ENCODE measurements around the gene CKB. TPM values are rescaled to one million over a fixed set of nuclear protein-coding genes. Genes with fewer than 3 reads are reported as not detected.
A peak's percentile ranks its signal among the peaks of the same experiment; 100 is the strongest.
"Not testable (repeated sequence)": the region's sequence is repeated elsewhere in the genome, so short reads cannot be mapped to it uniquely, and the experiment has no call there.

The CKB gene
- total RNA-seq, 6 experiments from 2014 or later = 3.6 to 57.1 (median 6.7) TPM

DNA sequence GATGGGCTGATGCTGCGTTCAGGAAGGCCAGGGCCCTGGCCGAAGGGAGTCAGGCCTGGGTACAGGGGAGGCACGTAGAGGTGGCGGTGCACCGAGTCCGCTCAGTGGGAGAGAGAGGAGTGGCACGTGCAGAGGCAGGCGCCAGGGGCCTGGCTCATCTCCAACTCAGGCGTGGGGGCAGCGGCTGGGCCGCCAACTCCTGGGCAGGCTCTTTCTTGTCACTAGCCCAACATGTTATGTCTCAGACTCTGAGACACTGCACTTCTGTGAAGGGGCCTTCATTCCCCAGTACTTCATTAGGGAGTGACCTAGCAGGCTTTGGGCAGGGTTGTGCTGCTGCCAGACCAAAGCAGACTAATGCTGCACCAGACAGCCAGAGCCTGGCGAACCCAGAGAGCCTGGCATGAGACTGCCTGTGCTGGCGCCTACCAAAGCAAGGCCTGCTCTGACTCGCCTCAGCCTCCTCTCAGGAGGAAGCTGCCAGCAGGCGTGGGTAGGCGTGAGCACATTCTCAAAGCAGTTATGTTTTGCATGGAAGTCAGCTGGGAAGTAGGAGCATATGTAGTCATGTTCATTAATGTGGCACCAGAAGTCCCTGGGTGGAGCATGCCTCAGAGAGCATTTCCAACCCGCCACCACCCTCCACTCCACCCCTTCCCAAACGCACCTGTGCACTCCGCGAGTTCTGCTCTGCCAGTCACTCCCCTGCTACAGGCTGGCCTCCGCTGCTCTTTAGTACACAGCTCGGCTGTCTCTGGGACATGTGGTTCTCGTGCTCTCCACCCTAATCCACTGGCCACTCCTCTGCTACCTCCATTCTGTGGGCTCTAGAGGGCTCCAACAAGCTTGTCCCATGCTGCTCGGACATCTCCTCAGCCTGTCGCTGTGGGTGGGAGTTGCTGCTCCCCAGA lies 9.7 kb downstream of the CKB start:
- TF ChIP-seq CTCF (IDR thresholded peaks at IDR 0.05) (no peak), POLR2A (IDR thresholded peaks at IDR 0.05) (no peak)
- intact Hi-C loops (cut with DNase I) = no loop called here
- peak in 1 of 3 donors; percentile 46 for DNase-seq

GRCh38 chr14:103512180-103512579 lies 10.4 kb downstream of the CKB start:
- H3K9me3 ChIP-seq; H3K36me3 ChIP-seq; H3K4me3 ChIP-seq; ATAC-seq; H3K27ac ChIP-seq; H3K4me1 ChIP-seq; intact Hi-C loops (cut with DNase I); H3K27me3 ChIP-seq: not testable (repeated sequence)
- 100% methylated on average over 3 of the region's 8 CpGs for WGBS (ENCODE audit: insufficient coverage, low coverage, low lambda C conversion rate, missing lambda C conversion rate)
- peak in 1 of 3 donors; percentile 14 for DNase-seq

More for the DNA sequence above, 9.7 kb downstream of the CKB start:
- Histone ChIP-seq H3K4me1 (peaks cover 0 to 4% (median 0%) of the 10 kb centered on the region in 4 donors), H3K27me3 (no peaks in the 10 kb centered on the region), H3K9me3 (no peaks in the 10 kb centered on the region), H3K4me3 (no peak overlapping the region), H3K36me3 (peaks cover 0 to 5% (median 0%) of the 10 kb centered on the region in 4 donors), H3K27ac (no peak overlapping the region)
- ATAC-seq = peak in 2 of 4 donors; percentile 13 to 23
- 76% methylated on average over 3 of the region's 25 CpGs for WGBS (ENCODE audit: insufficient coverage, low coverage, low lambda C conversion rate, missing lambda C conversion rate)

- Histone ChIP-seq H3K27me3 (no peaks in the 10 kb centered on the region), H3K27ac (no peak overlapping the region), H3K4me3 (no peak overlapping the region), H3K36me3 (peaks cover 0 to 5% (median 0%) of the 10 kb centered on the region in 4 donors), H3K9me3 (no peaks in the 10 kb centered on the region), H3K4me1 (peaks cover 0 to 4% (median 0%) of the 10 kb centered on the region in 4 donors)
- 93% methylated on average over 4 of the region's 26 CpGs for WGBS (ENCODE audit: insufficient coverage, low coverage, low lambda C conversion rate, missing lambda C conversion rate)
- DNase-seq = peak in 1 of 3 donors; percentile 37
- ATAC-seq = no peak
- intact Hi-C loops (cut with DNase I) = no loop called here
- no peak for TF ChIP-seq CTCF (IDR thresholded peaks at IDR 0.05)
- no peak for TF ChIP-seq POLR2A (IDR thresholded peaks at IDR 0.05)
These were observed 11.6 kb downstream of the CKB start for GRCh38 chr14:103510724-103511693.

- 93% methylated on average over 6 of the region's 11 CpGs for WGBS (ENCODE audit: insufficient coverage, low coverage, low lambda C conversion rate, missing lambda C conversion rate)
- TF ChIP-seq CTCF (IDR thresholded peaks at IDR 0.05) = no peak
- no peak for TF ChIP-seq POLR2A (IDR thresholded peaks at IDR 0.05)
- ATAC-seq (no peak), DNase-seq (peak in 1 of 3 donors; percentile 19)
- Histone ChIP-seq H3K4me3 (no peak overlapping the region), H3K36me3 (peaks cover 0 to 7% (median 0%) of the 10 kb centered on the region in 4 donors), H3K4me1 (peaks cover 0 to 4% (median 0%) of the 10 kb centered on the region in 4 donors), H3K27me3 (no peaks in the 10 kb centered on the region), H3K9me3 (no peaks in the 10 kb centered on the region), H3K27ac (no peak overlapping the region)
- intact Hi-C loops (cut with DNase I) = no loop called here
These were observed 12.5 kb downstream of the CKB start for GRCh38 chr14:103509864-103510723.
